ENCODE measurements around the gene GYPC. TPM values are rescaled to one million over a fixed set of nuclear protein-coding genes. Genes with fewer than 3 reads are reported as not detected.

Gene GYPC
- total and polyA plus RNA-seq, 2 of the 4 experiments (the other 2 are of a cell fraction), result 53.4 to 96.3 TPM

DNA sequence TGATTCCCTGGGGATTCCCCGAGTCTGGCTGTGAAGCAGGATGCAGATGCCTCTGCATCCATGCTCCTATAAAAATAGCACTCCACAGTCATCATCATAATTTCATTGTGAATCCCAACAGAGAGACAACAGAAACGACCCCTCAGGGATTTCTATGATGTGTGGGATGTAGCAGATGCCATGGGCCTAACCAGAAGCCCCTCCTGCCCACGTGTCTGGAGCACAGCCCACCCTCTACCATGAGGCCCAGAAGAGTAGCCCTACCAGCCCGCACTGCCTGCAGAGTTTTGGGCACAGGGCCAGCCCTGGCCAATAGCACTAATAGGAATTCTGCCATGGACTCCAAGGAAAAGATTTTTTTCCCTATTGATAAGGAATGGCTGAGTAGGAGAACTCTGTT, 66.6 kb downstream of the GYPC start:
- H4K91ac ChIP-seq (ENCODE audit: insufficient read depth, low read depth, low read length), result no peak overlapping the region
- no peak overlapping the region for H3K4me3 ChIP-seq (ENCODE audit: insufficient read depth, low read depth, low read length)
- no CpG with 5 or more reads among the region's 4 CpGs for WGBS, 2 experiments (ENCODE audit: extremely low coverage in 2 of 2, insufficient read length in 1 of 2)
- H3K27ac ChIP-seq (ENCODE audit: insufficient read depth, low read length), result no peak overlapping the region
- H2BK20ac ChIP-seq (ENCODE audit: low read depth, low read length), result no peak overlapping the region
- H3K9me3 ChIP-seq (ENCODE audit: control insufficient read depth, insufficient read depth, low read length), result no peaks in the 10 kb centered on the region
- no peak overlapping the region for H2BK5ac ChIP-seq (ENCODE audit: low read depth, low read length, poor library complexity, severe bottlenecking)
- no peak overlapping the region for H2BK15ac ChIP-seq (ENCODE audit: low read depth, low read length)
- no peak overlapping the region for H4K5ac ChIP-seq (ENCODE audit: low read depth, low read length)
- POLR2A ChIA-PET (ENCODE audit: unreplicated experiment), result no interaction called here
- H3K9me1 ChIP-seq (ENCODE audit: insufficient read depth, low read length), result no peaks in the 10 kb centered on the region
- no peaks in the 10 kb centered on the region for H4K20me1 ChIP-seq (ENCODE audit: insufficient read depth, low read length)
- intact Hi-C loops (cut with micrococcal nuclease), result no loop called here
- no TSS peak for BruUV-seq (replicated peaks)
- peaks cover 4% of the 10 kb centered on the region for H3K27me3 ChIP-seq (ENCODE audit: control insufficient read depth, insufficient read depth, low read length)
- H3K23ac ChIP-seq (ENCODE audit: low read depth, low read length), result no peak overlapping the region
- DNase-seq, result no peak
- no peak for ATAC-seq (ENCODE audit: low read depth)
- CTCF ChIA-PET, result no interaction called here
- TF ChIP-seq, protein P1, sequence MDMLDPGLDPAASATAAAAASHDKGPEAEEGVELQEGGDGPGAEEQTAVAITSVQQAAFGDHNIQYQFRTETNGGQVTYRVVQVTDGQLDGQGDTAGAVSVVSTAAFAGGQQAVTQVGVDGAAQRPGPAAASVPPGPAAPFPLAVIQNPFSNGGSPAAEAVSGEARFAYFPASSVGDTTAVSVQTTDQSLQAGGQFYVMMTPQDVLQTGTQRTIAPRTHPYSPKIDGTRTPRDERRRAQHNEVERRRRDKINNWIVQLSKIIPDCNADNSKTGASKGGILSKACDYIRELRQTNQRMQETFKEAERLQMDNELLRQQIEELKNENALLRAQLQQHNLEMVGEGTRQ (IDR thresholded peaks at IDR 0.05; ENCODE audit: low read depth, low read length), result no peak
- TF ChIP-seq BHLHE40 (IDR thresholded peaks at IDR 0.05; ENCODE audit: low read depth, low read length), result no peak
- TF ChIP-seq, protein P2, sequence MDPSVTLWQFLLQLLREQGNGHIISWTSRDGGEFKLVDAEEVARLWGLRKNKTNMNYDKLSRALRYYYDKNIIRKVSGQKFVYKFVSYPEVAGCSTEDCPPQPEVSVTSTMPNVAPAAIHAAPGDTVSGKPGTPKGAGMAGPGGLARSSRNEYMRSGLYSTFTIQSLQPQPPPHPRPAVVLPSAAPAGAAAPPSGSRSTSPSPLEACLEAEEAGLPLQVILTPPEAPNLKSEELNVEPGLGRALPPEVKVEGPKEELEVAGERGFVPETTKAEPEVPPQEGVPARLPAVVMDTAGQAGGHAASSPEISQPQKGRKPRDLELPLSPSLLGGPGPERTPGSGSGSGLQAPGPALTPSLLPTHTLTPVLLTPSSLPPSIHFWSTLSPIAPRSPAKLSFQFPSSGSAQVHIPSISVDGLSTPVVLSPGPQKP (IDR thresholded peaks at IDR 0.05; ENCODE audit: borderline replicate concordance, low read depth, low read length), result no peak
- TF ChIP-seq FOS (IDR thresholded peaks at IDR 0.05; ENCODE audit: low read depth, low read length), result no peak
- no peak for TF ChIP-seq RFX5 (IDR thresholded peaks at IDR 0.05; ENCODE audit: low read depth, low read length)
- no peak for TF ChIP-seq RCOR1 (IDR thresholded peaks at IDR 0.05; ENCODE audit: insufficient replicate concordance, low read length)
- no peak for TF ChIP-seq MAFK (IDR thresholded peaks at IDR 0.05; ENCODE audit: low read depth, low read length)
- no peak for TF ChIP-seq RAD21 (IDR thresholded peaks at IDR 0.05; ENCODE audit: low read length)
- TF ChIP-seq SMC3 (IDR thresholded peaks at IDR 0.05; ENCODE audit: low read depth, low read length), result no peak
- TF ChIP-seq CEBPB (IDR thresholded peaks at IDR 0.05; ENCODE audit: low read depth, low read length), result no peak
- TF ChIP-seq, protein P3, sequence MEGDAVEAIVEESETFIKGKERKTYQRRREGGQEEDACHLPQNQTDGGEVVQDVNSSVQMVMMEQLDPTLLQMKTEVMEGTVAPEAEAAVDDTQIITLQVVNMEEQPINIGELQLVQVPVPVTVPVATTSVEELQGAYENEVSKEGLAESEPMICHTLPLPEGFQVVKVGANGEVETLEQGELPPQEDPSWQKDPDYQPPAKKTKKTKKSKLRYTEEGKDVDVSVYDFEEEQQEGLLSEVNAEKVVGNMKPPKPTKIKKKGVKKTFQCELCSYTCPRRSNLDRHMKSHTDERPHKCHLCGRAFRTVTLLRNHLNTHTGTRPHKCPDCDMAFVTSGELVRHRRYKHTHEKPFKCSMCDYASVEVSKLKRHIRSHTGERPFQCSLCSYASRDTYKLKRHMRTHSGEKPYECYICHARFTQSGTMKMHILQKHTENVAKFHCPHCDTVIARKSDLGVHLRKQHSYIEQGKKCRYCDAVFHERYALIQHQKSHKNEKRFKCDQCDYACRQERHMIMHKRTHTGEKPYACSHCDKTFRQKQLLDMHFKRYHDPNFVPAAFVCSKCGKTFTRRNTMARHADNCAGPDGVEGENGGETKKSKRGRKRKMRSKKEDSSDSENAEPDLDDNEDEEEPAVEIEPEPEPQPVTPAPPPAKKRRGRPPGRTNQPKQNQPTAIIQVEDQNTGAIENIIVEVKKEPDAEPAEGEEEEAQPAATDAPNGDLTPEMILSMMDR (conservative IDR thresholded peaks at IDR 0.05; ENCODE audit: low read depth, low read length), result no peak
- no peak for TF ChIP-seq MXI1 (IDR thresholded peaks at IDR 0.05; ENCODE audit: borderline replicate concordance, low read depth, low read length)
- TF ChIP-seq MAZ (IDR thresholded peaks at IDR 0.05; ENCODE audit: borderline replicate concordance, low read depth, low read length), result no peak
- no peak for TF ChIP-seq CHD1 (IDR thresholded peaks at IDR 0.05; ENCODE audit: low read depth, low read length)
- TF ChIP-seq NFE2L2 (IDR thresholded peaks at IDR 0.05; ENCODE audit: low read depth, low read length), result no peak
- H3K79me1 ChIP-seq (ENCODE audit: low read depth in 1 of 2, low read length in 2 of 2), result no peaks in the 10 kb centered on the region
- H3K4me2 ChIP-seq (ENCODE audit: low read depth, low read length), result no peak overlapping the region
- no peak overlapping the region for H3K4ac ChIP-seq (ENCODE audit: low read depth, low read length)
- in situ Hi-C loops (cut with MboI; ENCODE audit: low sequenced_read_pairs), result no loop called here
- no peak overlapping the region for H3K9ac ChIP-seq (ENCODE audit: low read depth, low read length)
- no peak overlapping the region for H3K14ac ChIP-seq (replicated peaks; ENCODE audit: low read depth, low read length)
- no peaks in the 10 kb centered on the region for H3K36me3 ChIP-seq (ENCODE audit: control insufficient read depth, insufficient read depth, low read length)
- no peak overlapping the region for H3K18ac ChIP-seq (ENCODE audit: low read depth, low read length)
- H4K8ac ChIP-seq (ENCODE audit: low read depth in 2 of 2, low read length in 2 of 2), result no peak overlapping the region
- H2AK9ac ChIP-seq (replicated peaks; ENCODE audit: low read depth, low read length, poor library complexity), result no peak overlapping the region
- no peaks in the 10 kb centered on the region for H3K4me1 ChIP-seq (ENCODE audit: control insufficient read depth, insufficient read depth, low read length)
- H2BK120ac ChIP-seq (ENCODE audit: low read depth, low read length), result no peak overlapping the region
- H2AK5ac ChIP-seq (ENCODE audit: low read depth, low read length), result no peak overlapping the region
- dilution Hi-C loops (cut with HindIII; ENCODE audit: low sequenced_read_pairs, unreplicated experiment), result no loop called here
- no peak overlapping the region for H3K56ac ChIP-seq (ENCODE audit: extremely low read depth, insufficient read depth, low read length)
- no peak overlapping the region for H2AFZ ChIP-seq (replicated peaks; ENCODE audit: low read length, poor library complexity)
